HG03159 (cell line): ENCODE measurements around the gene ID1.
"Not testable (repeated sequence)": the region's sequence is repeated elsewhere in the genome, so short reads cannot be mapped to it uniquely, and the experiment has no call there.

Experiments used
- ATAC-seq: cut with Tn5 transposase; IDR thresholded peaks from one replicate; pipeline ENCODE4 v1.9.1; 2021; ENCODE audit warnings: mild to moderate bottlenecking, moderate library complexity; ENCODE audit not compliant: unreplicated experiment

The ID1 gene

GRCh38 chr20:31596831-31597480 lies 8.1 kb upstream of the ID1 start:
- no peak for ATAC-seq

- no peak for ATAC-seq
Observed at GRCh38 chr20:31597481-31597855, 7.6 kb upstream of the ID1 start.

- ATAC-seq: no peak
Observed at GRCh38 chr20:31602431-31602778, 2.7 kb upstream of the ID1 start.

GRCh38 chr20:31602779-31603441 lies 2.2 kb upstream of the ID1 start:
- no peak for ATAC-seq

- ATAC-seq: peak; percentile 46
Observed at GRCh38 chr20:31603822-31604566, 1.1 kb upstream of the ID1 start.

GRCh38 chr20:31604567-31605030 lies 490 bp upstream of the ID1 start:
- no peak for ATAC-seq

GRCh38 chr20:31605902-31606803 lies 1.1 kb downstream of the ID1 start:
- no peak for ATAC-seq

- no peak for ATAC-seq
Observed at GRCh38 chr20:31606804-31607639, 1.9 kb downstream of the ID1 start.

- no peak for ATAC-seq
Observed at GRCh38 chr20:31607640-31608250, 2.7 kb downstream of the ID1 start.

GRCh38 chr20:31608251-31608945 lies 3.3 kb downstream of the ID1 start:
- ATAC-seq: no peak

GRCh38 chr20:31612271-31612640 lies 7.2 kb downstream of the ID1 start:
- not testable (repeated sequence) for ATAC-seq

GRCh38 chr20:31615416-31615815 lies 10.3 kb downstream of the ID1 start:
- ATAC-seq: no peak

GRCh38 chr20:31617432-31618104 lies 12.5 kb downstream of the ID1 start:
- ATAC-seq: no peak

GRCh38 chr20:31620246-31620645 lies 15.2 kb downstream of the ID1 start:
- no peak for ATAC-seq

GRCh38 chr20:31623123-31623505 lies 18.0 kb downstream of the ID1 start:
- not testable (repeated sequence) for ATAC-seq

GRCh38 chr20:31626534-31626933 lies 21.4 kb downstream of the ID1 start:
- not testable (repeated sequence) for ATAC-seq

- not testable (repeated sequence) for ATAC-seq
Observed at GRCh38 chr20:31628057-31628456, 23.0 kb downstream of the ID1 start.

- ATAC-seq: no peak
Observed at GRCh38 chr20:31630187-31630790, 25.2 kb downstream of the ID1 start.
